Thyroid gland (tissue), 4 donors: ENCODE measurements around the gene STYK1.

Experiments used
- CTCF ChIP-seq, 6 experiments: fragments of 200-600 bp in 3 of 6; fragments of 450-650 bp in 3 of 6; sonication (generic) in 3 of 6; IDR thresholded peaks; one replicate each; pipeline ENCODE4 v1.5.1; 2016 to 2019; ENCODE audit warnings: antibody characterized with exemption in 6 of 6, mild to moderate bottlenecking in 2 of 6, inconsistent platforms in 1 of 6, moderate library complexity in 1 of 6
- POLR2A ChIP-seq, 2 donors: fragments of 450-650 bp; IDR thresholded peaks; one replicate each; pipeline ENCODE4 v1.6.1; 2017; ENCODE audit warnings: antibody characterized with exemption in 2 of 2, mild to moderate bottlenecking in 2 of 2, moderate library complexity in 1 of 2

GRCh38 chr12:10623131-10623530 lies 50.7 kb downstream of the STYK1 start:
- TF ChIP-seq POLR2A (IDR thresholded peaks at IDR 0.05): no peak
- no peak for TF ChIP-seq CTCF (IDR thresholded peaks at IDR 0.05)
